HG02642 (cell line): Measurements from ENCODE around the gene GNA14.

Experiments used
- ATAC-seq: cut with Tn5 transposase; IDR thresholded peaks from one replicate; pipeline ENCODE4 v1.9.1; 2021; ENCODE audit warnings: mild to moderate bottlenecking; ENCODE audit not compliant: unreplicated experiment, poor library complexity

The GNA14 gene

GRCh38 chr9:77544546-77544945, 103.6 kb downstream of the GNA14 start:
- no peak for ATAC-seq

GRCh38 chr9:77543131-77543822, 104.8 kb downstream of the GNA14 start:
- ATAC-seq: no peak

GRCh38 chr9:77541600-77541999, 106.5 kb downstream of the GNA14 start:
- no peak for ATAC-seq

GRCh38 chr9:77541055-77541454, 107.1 kb downstream of the GNA14 start:
- no peak for ATAC-seq

- no peak for ATAC-seq
These were observed 113.6 kb downstream of the GNA14 start for GRCh38 chr9:77534376-77535057.

GRCh38 chr9:77533671-77534070, 114.5 kb downstream of the GNA14 start:
- ATAC-seq: no peak

- no peak for ATAC-seq
These were observed 115.5 kb downstream of the GNA14 start for GRCh38 chr9:77532607-77533006.

GRCh38 chr9:77531400-77531799, 116.7 kb downstream of the GNA14 start:
- ATAC-seq: no peak

- ATAC-seq: no peak
These were observed 124.2 kb downstream of the GNA14 start for GRCh38 chr9:77523891-77524290.

GRCh38 chr9:77521091-77521490, 127.0 kb downstream of the GNA14 start:
- ATAC-seq: no peak

GRCh38 chr9:77518688-77519087, 129.4 kb downstream of the GNA14 start:
- no peak for ATAC-seq

GRCh38 chr9:77516781-77517180, 131.3 kb downstream of the GNA14 start:
- no peak for ATAC-seq

GRCh38 chr9:77514886-77515711, 133.0 kb downstream of the GNA14 start:
- no peak for ATAC-seq

- ATAC-seq: no peak
These were observed 134.7 kb downstream of the GNA14 start for GRCh38 chr9:77513457-77513856.

GRCh38 chr9:77512876-77513275, 135.2 kb downstream of the GNA14 start:
- ATAC-seq: no peak

- no peak for ATAC-seq
These were observed 136.6 kb downstream of the GNA14 start for GRCh38 chr9:77511525-77511924.

GRCh38 chr9:77510666-77511065, 137.5 kb downstream of the GNA14 start:
- no peak for ATAC-seq

- no peak for ATAC-seq
These were observed 139.7 kb downstream of the GNA14 start for GRCh38 chr9:77508396-77508795.

- no peak for ATAC-seq
These were observed 140.7 kb downstream of the GNA14 start for GRCh38 chr9:77507212-77507961.

- no peak for ATAC-seq
These were observed 142.9 kb downstream of the GNA14 start for GRCh38 chr9:77505232-77505631.
